GM12878 (cell line): ENCODE results near the gene CSNK2A1. TPM values are rescaled to one million over a fixed set of nuclear protein-coding genes. Genes with fewer than 3 reads are reported as not detected.

Source experiments
- CEBPB ChIP-seq, 2 experiments: fragments of 150-350 bp in 1 of 2; IDR thresholded peaks; 2 replicates each; pipeline ENCODE4 v1.6.1; 2012 to 2014; ENCODE audit warnings: low read depth in 2 of 2, low read length in 2 of 2, borderline replicate concordance in 1 of 2, inconsistent platforms in 1 of 2
- HDGF ChIP-seq: fragments of 450-650 bp; IDR thresholded peaks from 2 replicates; pipeline ENCODE4 v1.6.1; 2016; ENCODE audit warnings: antibody characterized with exemption
- MTA2 ChIP-seq: fragments of 450-650 bp; IDR thresholded peaks from 2 replicates; pipeline ENCODE4 v1.6.1; 2016; ENCODE audit warnings: low read depth, mild to moderate bottlenecking, moderate library complexity
- MXI1 ChIP-seq: fragments of 150-350 bp; IDR thresholded peaks from 2 replicates; pipeline ENCODE4 v1.6.1; 2011; ENCODE audit warnings: low read depth, mild to moderate bottlenecking, inconsistent platforms, low read length, improper control_type of control experiment
- NFXL1 ChIP-seq: fragments of 450-650 bp; IDR thresholded peaks from 2 replicates; pipeline ENCODE4 v1.6.1; 2017; ENCODE audit warnings: antibody characterized with exemption, mild to moderate bottlenecking, borderline replicate concordance
- RB1 ChIP-seq: fragments of 450-650 bp; formaldehyde crosslinking; IDR thresholded peaks from 2 replicates; pipeline ENCODE4 v1.6.1; 2017; ENCODE audit warnings: mild to moderate bottlenecking, borderline replicate concordance
- RUNX3 ChIP-seq: IDR thresholded peaks from 2 replicates; pipeline ENCODE4 v1.6.1; 2012; ENCODE audit warnings: low read length, inconsistent platforms
- ZNF24 ChIP-seq: fragments of 450-650 bp; IDR thresholded peaks from 2 replicates; pipeline ENCODE4 v1.6.1; 2017; ENCODE audit warnings: antibody characterized with exemption, mild to moderate bottlenecking
- polyA plus RNA-seq, 11 experiments: library from polyadenylated mRNA; depleted of rRNA in 4 of 11; unstranded in 6 of 11; stranded (reverse) in 5 of 11; fragments of >200 nt; fragmentation: Nextera tagmentation in 4 of 11; fragmentation: Illumina TruSeq in 1 of 11; extraction: Ambion mirVana in 4 of 11; extraction: Trizol in 1 of 11; gene quantifications; 1 replicate in 1 of 11; 2 replicates in 10 of 11; pipeline versions ENCODE4 v1.2.1 to v1.2.3, GENCODE V29; 2011 to 2016; ENCODE audit warnings: inconsistent platforms in 2 of 11, missing spikeins in 2 of 11, low read depth in 1 of 11
- total RNA-seq, 4 experiments: library from RNA; depleted of rRNA in 3 of 4; stranded (reverse); fragments of >200 nt in 3 of 4; fragmentation: Illumina TruSeq in 1 of 4; extraction: Trizol in 1 of 4; gene quantifications; 2 replicates each; pipeline versions ENCODE4 v1.2.1 to v1.2.3, GENCODE V29; 2013 to 2021
- TF ChIP-seq, protein P1 (sequence below): fragments of 450-650 bp; IDR thresholded peaks from 2 replicates; pipeline ENCODE4 v1.6.1; 2014; ENCODE audit warnings: mild to moderate bottlenecking
- TF ChIP-seq, protein P2 (sequence below): IDR thresholded peaks from 2 replicates; pipeline ENCODE4 v1.6.1; 2011; ENCODE audit warnings: borderline replicate concordance, low read depth, mild to moderate bottlenecking, moderate library complexity, low read length; ENCODE audit not compliant: insufficient read depth, poor library complexity, severe bottlenecking
- TF ChIP-seq, protein P3 (sequence below): IDR thresholded peaks from 2 replicates; pipeline ENCODE4 v1.6.1; 2012; ENCODE audit warnings: low read depth, low read length, improper control_type of control experiment
- TF ChIP-seq, protein P4 (sequence below): fragments of 450-650 bp; IDR thresholded peaks from 2 replicates; pipeline ENCODE4 v1.6.1; 2017; ENCODE audit warnings: mild to moderate bottlenecking
- TF ChIP-seq, protein P5 (sequence below): fragments of 450-650 bp; IDR thresholded peaks from 2 replicates; pipeline ENCODE4 v1.6.1; 2018; ENCODE audit warnings: borderline replicate concordance, mild to moderate bottlenecking; ENCODE audit not compliant: partially characterized antibody
- TF ChIP-seq, protein P6 (sequence below): fragments of 150-350 bp; IDR thresholded peaks from 2 replicates; pipeline ENCODE4 v1.6.1; 2016; ENCODE audit warnings: low read depth, low read length

CSNK2A1 gene
- total and polyA plus RNA-seq, 10 of the 15 experiments (the other 5 are each of a cell fraction or from before 2014, with no cell fraction given) = 47.6 to 199 (median 95.0) TPM

DNA sequence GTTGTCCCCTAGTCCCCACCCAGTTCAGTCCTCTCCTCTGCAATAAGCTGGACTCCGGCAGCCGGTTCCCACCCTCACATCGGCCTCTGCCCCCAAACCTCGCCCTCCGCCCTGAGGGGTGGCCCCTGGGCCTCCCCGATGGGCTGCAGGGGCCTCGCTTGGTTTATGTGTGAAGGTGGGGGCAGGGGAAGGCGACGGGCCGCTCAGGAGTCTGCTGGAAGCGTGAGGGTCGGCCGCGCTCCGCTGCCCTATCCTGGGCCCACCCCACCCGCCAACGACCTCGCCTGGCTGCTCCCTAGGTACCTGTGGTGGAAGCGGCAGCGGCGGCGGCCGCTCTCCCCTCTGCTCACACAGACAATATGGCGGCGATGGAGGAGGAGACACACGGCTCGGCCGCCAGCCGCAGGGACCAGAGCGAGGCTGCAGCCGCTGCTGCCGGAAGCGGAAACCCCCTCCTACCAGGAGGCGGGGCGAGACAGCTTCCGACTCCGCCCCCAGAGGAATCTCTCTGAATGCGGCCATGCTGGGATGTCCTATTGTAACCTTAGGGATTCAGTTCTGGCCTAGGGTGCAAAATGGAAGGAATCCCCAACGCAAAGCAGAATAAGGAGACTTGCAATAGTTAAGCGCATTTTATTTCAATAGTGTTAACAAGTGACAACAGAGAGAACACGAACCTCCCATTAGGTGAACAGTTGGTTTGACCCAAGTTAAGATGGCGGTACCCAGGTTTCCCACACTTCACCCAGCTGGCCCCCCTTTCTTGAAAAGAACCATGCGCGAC lies at the start of gene CSNK2A1 (continued):
- TF ChIP-seq, protein P1, sequence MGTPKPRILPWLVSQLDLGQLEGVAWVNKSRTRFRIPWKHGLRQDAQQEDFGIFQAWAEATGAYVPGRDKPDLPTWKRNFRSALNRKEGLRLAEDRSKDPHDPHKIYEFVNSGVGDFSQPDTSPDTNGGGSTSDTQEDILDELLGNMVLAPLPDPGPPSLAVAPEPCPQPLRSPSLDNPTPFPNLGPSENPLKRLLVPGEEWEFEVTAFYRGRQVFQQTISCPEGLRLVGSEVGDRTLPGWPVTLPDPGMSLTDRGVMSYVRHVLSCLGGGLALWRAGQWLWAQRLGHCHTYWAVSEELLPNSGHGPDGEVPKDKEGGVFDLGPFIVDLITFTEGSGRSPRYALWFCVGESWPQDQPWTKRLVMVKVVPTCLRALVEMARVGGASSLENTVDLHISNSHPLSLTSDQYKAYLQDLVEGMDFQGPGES = peak; percentile 40; the same call in 1 of the 2 replicates
- TF ChIP-seq NFXL1 (no peak), MTA2 (no peak), HDGF (peak; percentile 82; the same call in 1 of the 2 replicates), CEBPB (IDR thresholded peaks at IDR 0.05; ENCODE audit: borderline replicate concordance in 1 of 2, low read depth in 2 of 2, low read length in 2 of 2) (no peak), MXI1 (peak; percentile 30; the same call in 1 of the 2 replicates), RB1 (peak; percentile 48; the same call in 1 of the 2 replicates), RUNX3 (peak; percentile 60), ZNF24 (no peak)
- TF ChIP-seq, protein P2, sequence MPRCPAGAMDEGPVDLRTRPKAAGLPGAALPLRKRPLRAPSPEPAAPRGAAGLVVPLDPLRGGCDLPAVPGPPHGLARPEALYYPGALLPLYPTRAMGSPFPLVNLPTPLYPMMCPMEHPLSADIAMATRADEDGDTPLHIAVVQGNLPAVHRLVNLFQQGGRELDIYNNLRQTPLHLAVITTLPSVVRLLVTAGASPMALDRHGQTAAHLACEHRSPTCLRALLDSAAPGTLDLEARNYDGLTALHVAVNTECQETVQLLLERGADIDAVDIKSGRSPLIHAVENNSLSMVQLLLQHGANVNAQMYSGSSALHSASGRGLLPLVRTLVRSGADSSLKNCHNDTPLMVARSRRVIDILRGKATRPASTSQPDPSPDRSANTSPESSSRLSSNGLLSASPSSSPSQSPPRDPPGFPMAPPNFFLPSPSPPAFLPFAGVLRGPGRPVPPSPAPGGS = no peak
- TF ChIP-seq, protein P3, sequence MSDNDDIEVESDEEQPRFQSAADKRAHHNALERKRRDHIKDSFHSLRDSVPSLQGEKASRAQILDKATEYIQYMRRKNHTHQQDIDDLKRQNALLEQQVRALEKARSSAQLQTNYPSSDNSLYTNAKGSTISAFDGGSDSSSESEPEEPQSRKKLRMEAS = no peak
- TF ChIP-seq, protein P4, sequence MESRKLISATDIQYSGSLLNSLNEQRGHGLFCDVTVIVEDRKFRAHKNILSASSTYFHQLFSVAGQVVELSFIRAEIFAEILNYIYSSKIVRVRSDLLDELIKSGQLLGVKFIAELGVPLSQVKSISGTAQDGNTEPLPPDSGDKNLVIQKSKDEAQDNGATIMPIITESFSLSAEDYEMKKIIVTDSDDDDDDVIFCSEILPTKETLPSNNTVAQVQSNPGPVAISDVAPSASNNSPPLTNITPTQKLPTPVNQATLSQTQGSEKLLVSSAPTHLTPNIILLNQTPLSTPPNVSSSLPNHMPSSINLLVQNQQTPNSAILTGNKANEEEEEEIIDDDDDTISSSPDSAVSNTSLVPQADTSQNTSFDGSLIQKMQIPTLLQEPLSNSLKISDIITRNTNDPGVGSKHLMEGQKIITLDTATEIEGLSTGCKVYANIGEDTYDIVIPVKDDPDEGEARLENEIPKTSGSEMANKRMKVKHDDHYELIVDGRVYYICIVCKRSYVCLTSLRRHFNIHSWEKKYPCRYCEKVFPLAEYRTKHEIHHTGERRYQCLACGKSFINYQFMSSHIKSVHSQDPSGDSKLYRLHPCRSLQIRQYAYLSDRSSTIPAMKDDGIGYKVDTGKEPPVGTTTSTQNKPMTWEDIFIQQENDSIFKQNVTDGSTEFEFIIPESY = no peak
- TF ChIP-seq, protein P5, sequence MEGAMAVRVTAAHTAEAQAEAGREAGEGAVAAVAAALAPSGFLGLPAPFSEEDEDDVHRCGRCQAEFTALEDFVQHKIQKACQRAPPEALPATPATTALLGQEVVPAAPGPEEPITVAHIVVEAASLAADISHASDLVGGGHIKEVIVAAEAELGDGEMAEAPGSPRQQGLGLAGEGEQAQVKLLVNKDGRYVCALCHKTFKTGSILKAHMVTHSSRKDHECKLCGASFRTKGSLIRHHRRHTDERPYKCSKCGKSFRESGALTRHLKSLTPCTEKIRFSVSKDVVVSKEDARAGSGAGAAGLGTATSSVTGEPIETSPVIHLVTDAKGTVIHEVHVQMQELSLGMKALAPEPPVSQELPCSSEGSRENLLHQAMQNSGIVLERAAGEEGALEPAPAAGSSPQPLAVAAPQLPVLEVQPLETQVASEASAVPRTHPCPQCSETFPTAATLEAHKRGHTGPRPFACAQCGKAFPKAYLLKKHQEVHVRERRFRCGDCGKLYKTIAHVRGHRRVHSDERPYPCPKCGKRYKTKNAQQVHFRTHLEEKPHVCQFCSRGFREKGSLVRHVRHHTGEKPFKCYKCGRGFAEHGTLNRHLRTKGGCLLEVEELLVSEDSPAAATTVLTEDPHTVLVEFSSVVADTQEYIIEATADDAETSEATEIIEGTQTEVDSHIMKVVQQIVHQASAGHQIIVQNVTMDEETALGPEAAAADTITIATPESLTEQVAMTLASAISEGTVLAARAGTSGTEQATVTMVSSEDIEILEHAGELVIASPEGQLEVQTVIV = peak; percentile 52
- TF ChIP-seq, protein P6, sequence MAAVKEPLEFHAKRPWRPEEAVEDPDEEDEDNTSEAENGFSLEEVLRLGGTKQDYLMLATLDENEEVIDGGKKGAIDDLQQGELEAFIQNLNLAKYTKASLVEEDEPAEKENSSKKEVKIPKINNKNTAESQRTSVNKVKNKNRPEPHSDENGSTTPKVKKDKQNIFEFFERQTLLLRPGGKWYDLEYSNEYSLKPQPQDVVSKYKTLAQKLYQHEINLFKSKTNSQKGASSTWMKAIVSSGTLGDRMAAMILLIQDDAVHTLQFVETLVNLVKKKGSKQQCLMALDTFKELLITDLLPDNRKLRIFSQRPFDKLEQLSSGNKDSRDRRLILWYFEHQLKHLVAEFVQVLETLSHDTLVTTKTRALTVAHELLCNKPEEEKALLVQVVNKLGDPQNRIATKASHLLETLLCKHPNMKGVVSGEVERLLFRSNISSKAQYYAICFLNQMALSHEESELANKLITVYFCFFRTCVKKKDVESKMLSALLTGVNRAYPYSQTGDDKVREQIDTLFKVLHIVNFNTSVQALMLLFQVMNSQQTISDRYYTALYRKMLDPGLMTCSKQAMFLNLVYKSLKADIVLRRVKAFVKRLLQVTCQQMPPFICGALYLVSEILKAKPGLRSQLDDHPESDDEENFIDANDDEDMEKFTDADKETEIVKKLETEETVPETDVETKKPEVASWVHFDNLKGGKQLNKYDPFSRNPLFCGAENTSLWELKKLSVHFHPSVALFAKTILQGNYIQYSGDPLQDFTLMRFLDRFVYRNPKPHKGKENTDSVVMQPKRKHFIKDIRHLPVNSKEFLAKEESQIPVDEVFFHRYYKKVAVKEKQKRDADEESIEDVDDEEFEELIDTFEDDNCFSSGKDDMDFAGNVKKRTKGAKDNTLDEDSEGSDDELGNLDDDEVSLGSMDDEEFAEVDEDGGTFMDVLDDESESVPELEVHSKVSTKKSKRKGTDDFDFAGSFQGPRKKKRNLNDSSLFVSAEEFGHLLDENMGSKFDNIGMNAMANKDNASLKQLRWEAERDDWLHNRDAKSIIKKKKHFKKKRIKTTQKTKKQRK = no peak
